HCT116 (cell line): ENCODE measurements around the gene CMC1. TPM values are rescaled to one million over a fixed set of nuclear protein-coding genes. Genes with fewer than 3 reads are reported as not detected.

Experiments
- ATAC-seq: fragments of 200-7000 bp; cut with Tn5 transposase; 2 replicates; pipeline ENCODE4 v1.9.1; 2020; ENCODE audit warnings: mild to moderate bottlenecking, moderate library complexity
- BruUV-seq: library from RNA; stranded (reverse); fragments of 400-500 nt; replicated peaks from 2 replicates; lab custom pipeline; 2021; lab: Mats Ljungman, UMichigan
- CTCF ChIA-PET: fragments of 300-600 bp; sonication (Branson Sonifier 250); formaldehyde crosslinking; loops from one replicate; lab custom pipeline; 2021; ENCODE audit warnings: antibody characterized with exemption; lab: Charles Lee
- POLR2A ChIA-PET: fragments of 300-600, 350-600 bp; sonication (Branson Sonifier 250); formaldehyde crosslinking; loops from one replicate; lab custom pipeline; 2021; ENCODE audit warnings: antibody characterized with exemption; lab: Charles Lee
- RAD21 ChIA-PET, 2 experiments: fragments of 300-600 bp; sonication (Branson Sonifier 250); formaldehyde crosslinking; loops; one replicate each; lab custom pipeline; 2023; ENCODE audit warnings: low total read pairs in 2 of 2; ENCODE audit not compliant: uncharacterized antibody in 2 of 2, unreplicated experiment in 2 of 2, low non-redundant PET in 1 of 2; lab: Charles Lee
- DNase-seq: peaks from one replicate; pipeline ENCODE4 v3.0.0-alpha.2; 2010; ENCODE audit warnings: low read depth, low spot score
- H2AFZ ChIP-seq: fragments of 200-600 bp; shearing (Covaris generic), sonication (generic); 2 replicates; pipeline ENCODE4 v1.6.1; 2017; ENCODE audit warnings: low read depth, mixed run types, mixed read lengths, antibody characterized with exemption, low read length; ENCODE audit not compliant: poor library complexity, severe bottlenecking
- H3K27ac ChIP-seq: 2 replicates; pipeline ENCODE4 v1.5.1; 2012; ENCODE audit warnings: low read depth, low read length
- H3K27me3 ChIP-seq: fragments of 200-600 bp; sonication (generic); 2 replicates; pipeline ENCODE4 v1.6.1; 2016; ENCODE audit warnings: mixed run types, low read length, mixed read lengths; ENCODE audit not compliant: insufficient read depth
- H3K36me3 ChIP-seq, 2 experiments: fragments of 200-500 bp in 1 of 2; fragments of 200-600 bp in 1 of 2; sonication (Bioruptor generic) in 1 of 2; sonication (generic) in 1 of 2; 2 replicates each; pipeline versions ENCODE4 v1.5.1 to v1.6.1; 2014 to 2016; ENCODE audit warnings: low read length in 2 of 2, inconsistent platforms in 1 of 2, mixed read lengths in 1 of 2, mixed run types in 1 of 2; ENCODE audit not compliant: insufficient read depth in 2 of 2, control insufficient read depth in 1 of 2
- H3K4me1 ChIP-seq, 2 experiments: fragments of 200-600 bp in 1 of 2; sonication (generic) in 1 of 2; 2 replicates each; pipeline versions ENCODE4 v1.5.1 to v1.6.1; 2012 to 2017; ENCODE audit warnings: low read length in 2 of 2, inconsistent platforms in 1 of 2, mild to moderate bottlenecking in 1 of 2, mixed read lengths in 1 of 2, mixed run types in 1 of 2, moderate library complexity in 1 of 2; ENCODE audit not compliant: insufficient read depth in 2 of 2, control insufficient read depth in 1 of 2
- H3K4me2 ChIP-seq: fragments of 200-600 bp; sonication (generic); 2 replicates; pipeline ENCODE4 v1.6.1; 2017; ENCODE audit warnings: mixed run types, low read length, mixed read lengths
- H3K4me3 ChIP-seq, 2 experiments: fragments of 200-600 bp in 1 of 2; sonication (generic) in 1 of 2; replicated peaks in 1 of 2; 2 replicates each; pipeline ENCODE4 v1.5.1; 2011 to 2016; ENCODE audit warnings: low read length in 2 of 2, control low read depth in 1 of 2, low read depth in 1 of 2, mild to moderate bottlenecking in 1 of 2, mixed read lengths in 1 of 2, mixed run types in 1 of 2
- H3K79me2 ChIP-seq: fragments of 200-600 bp; sonication (generic); 2 replicates; pipeline ENCODE4 v1.6.1; 2017; ENCODE audit warnings: mild to moderate bottlenecking, mixed run types, low read length, moderate library complexity, mixed read lengths; ENCODE audit not compliant: insufficient read depth
- H3K9ac ChIP-seq: fragments of 200-600 bp; sonication (generic); 2 replicates; pipeline ENCODE4 v1.6.1; 2016; ENCODE audit warnings: low read length, mixed read lengths
- H3K9me2 ChIP-seq: fragments of 200-600 bp; sonication (generic), shearing (Covaris generic); 2 replicates; pipeline ENCODE4 v1.6.1; 2017; ENCODE audit warnings: mixed run types, mild to moderate bottlenecking, moderate library complexity; ENCODE audit not compliant: insufficient read depth
- H3K9me3 ChIP-seq, 2 experiments: fragments of 200-500 bp in 1 of 2; fragments of 200-600 bp in 1 of 2; sonication (Bioruptor generic) in 1 of 2; sonication (generic) in 1 of 2; 2 replicates each; pipeline ENCODE4 v1.6.1; 2014 to 2017; ENCODE audit warnings: low read length in 2 of 2, mixed read lengths in 2 of 2, inconsistent platforms in 1 of 2, low read depth in 1 of 2, mild to moderate bottlenecking in 1 of 2, mixed run types in 1 of 2, moderate library complexity in 1 of 2; ENCODE audit not compliant: control insufficient read depth in 1 of 2, insufficient read depth in 1 of 2
- H4K20me1 ChIP-seq: fragments of 200-600 bp; sonication (generic), shearing (Covaris generic); 2 replicates; pipeline ENCODE4 v1.6.1; 2017; ENCODE audit warnings: mixed run types, mild to moderate bottlenecking, moderate library complexity; ENCODE audit not compliant: insufficient read depth
- CBX3 ChIP-seq: IDR thresholded peaks from 2 replicates; pipeline ENCODE4 v1.6.1; 2012; ENCODE audit warnings: low read depth
- CEBPB ChIP-seq: IDR thresholded peaks from 2 replicates; pipeline ENCODE4 v1.6.1; 2012; ENCODE audit warnings: low read depth
- ELF1 ChIP-seq: IDR thresholded peaks from 2 replicates; pipeline ENCODE4 v1.6.1; 2012; ENCODE audit warnings: low read depth, borderline replicate concordance
- EZH2 ChIP-seq: fragments of 200-600 bp; sonication (generic); IDR thresholded peaks from 2 replicates; pipeline ENCODE4 v1.6.1; 2017; ENCODE audit warnings: antibody characterized with exemption, mixed run types
- FOSL1 ChIP-seq: IDR thresholded peaks from 2 replicates; pipeline ENCODE4 v1.6.1; 2012; ENCODE audit warnings: low read depth
- JUND ChIP-seq: IDR thresholded peaks from 2 replicates; pipeline ENCODE4 v1.6.1; 2012
- POLR2A ChIP-seq: IDR thresholded peaks from 2 replicates; pipeline ENCODE4 v1.7.0; 2011; ENCODE audit warnings: borderline replicate concordance; ENCODE audit not compliant: insufficient read depth, insufficient read length; ENCODE audit errors: extremely low read depth
- POLR2AphosphoS5 ChIP-seq: IDR thresholded peaks from 2 replicates; pipeline ENCODE4 v1.6.1; 2011; ENCODE audit warnings: mild to moderate bottlenecking, low read depth, low read length, moderate library complexity
- RAD21 ChIP-seq: IDR thresholded peaks from 2 replicates; pipeline ENCODE4 v1.6.1; 2012; ENCODE audit warnings: low read depth, mild to moderate bottlenecking
- SIN3A ChIP-seq: IDR thresholded peaks from 2 replicates; pipeline ENCODE4 v1.6.1; 2012; ENCODE audit warnings: low read depth
- SRF ChIP-seq: IDR thresholded peaks from 2 replicates; pipeline ENCODE4 v1.6.1; 2012; ENCODE audit warnings: low read depth
- TCF7L2 ChIP-seq: IDR thresholded peaks from 2 replicates; pipeline ENCODE4 v1.7.0; 2011; ENCODE audit warnings: borderline replicate concordance, inconsistent platforms; ENCODE audit not compliant: insufficient read depth, insufficient read length; ENCODE audit errors: extremely low read depth
- YY1 ChIP-seq: IDR thresholded peaks from 2 replicates; pipeline ENCODE4 v1.6.1; 2011; ENCODE audit warnings: low read length, low read depth, moderate library complexity, mild to moderate bottlenecking; ENCODE audit not compliant: insufficient replicate concordance; ENCODE audit errors: extremely low read depth
- ZFX ChIP-seq: fragments of 450-650 bp; IDR thresholded peaks from 2 replicates; pipeline ENCODE4 v1.6.1; 2017
- intact Hi-C: fragments of 100-400 bp; cut with micrococcal nuclease; formaldehyde crosslinking; loops from 2 replicates; pipeline ENCODE4 v1.10.0; 2022
- total RNA-seq: library from RNA; stranded (reverse); gene quantifications from one replicate; pipeline ENCODE4 v1.2.1, GENCODE V29; 2021; ENCODE audit not compliant: unreplicated experiment
- TF ChIP-seq, protein P1 (sequence below): IDR thresholded peaks from 2 replicates; pipeline ENCODE4 v1.6.1; 2012

Gene CMC1
- total RNA-seq, 1 experiment from 2014 or later, result 29.0 TPM

DNA sequence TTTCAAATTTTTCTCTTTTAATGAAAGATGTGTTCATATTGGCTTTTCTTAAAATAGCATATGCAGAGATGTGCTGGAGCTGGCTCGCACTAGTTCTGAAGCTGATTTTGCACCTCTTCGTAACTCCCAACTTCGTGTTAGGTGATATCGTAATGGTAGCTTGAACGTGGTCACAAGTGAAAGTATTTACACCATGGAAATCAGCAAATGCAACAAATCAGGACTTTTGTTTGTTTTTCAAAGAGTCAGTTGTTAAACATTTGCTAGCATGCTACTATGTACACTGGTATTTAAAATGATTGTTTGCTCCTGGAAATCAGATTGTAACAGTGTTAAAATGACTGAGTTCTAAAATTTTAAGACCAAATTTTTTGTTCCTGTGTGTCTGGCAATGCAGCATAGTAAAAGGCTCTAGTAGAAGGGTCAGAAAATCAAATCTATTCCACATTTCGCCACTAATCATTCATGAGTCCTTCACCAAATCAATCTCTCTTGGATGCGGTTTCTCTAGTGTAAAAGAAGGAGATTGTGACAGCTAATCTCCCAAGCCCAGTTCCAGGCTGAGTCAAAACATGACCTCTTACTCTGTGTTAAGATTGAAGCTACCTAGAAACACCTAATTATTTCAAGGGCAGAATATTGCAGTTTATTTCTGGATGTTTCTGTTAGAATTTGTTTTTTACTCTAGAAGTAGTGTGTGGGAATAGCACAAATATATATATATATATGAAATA, 34.3 kb upstream of the CMC1 start:
- no peaks in the 10 kb centered on the region for H3K36me3 ChIP-seq
- TF ChIP-seq ELF1, result no peak
- TF ChIP-seq POLR2A, result no peak
- no peak for TF ChIP-seq YY1
- no peak for TF ChIP-seq CEBPB
- no peak for TF ChIP-seq POLR2AphosphoS5
- TF ChIP-seq JUND, result no peak
- no peak for TF ChIP-seq SRF
- TF ChIP-seq, protein P1, sequence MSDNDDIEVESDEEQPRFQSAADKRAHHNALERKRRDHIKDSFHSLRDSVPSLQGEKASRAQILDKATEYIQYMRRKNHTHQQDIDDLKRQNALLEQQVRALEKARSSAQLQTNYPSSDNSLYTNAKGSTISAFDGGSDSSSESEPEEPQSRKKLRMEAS, result no peak
- no peak for TF ChIP-seq FOSL1
- TF ChIP-seq RAD21, result no peak
- no peak for TF ChIP-seq EZH2
- TF ChIP-seq TCF7L2, result no peak
- no peak for TF ChIP-seq CBX3
- no peak for TF ChIP-seq ZFX
- no peak for TF ChIP-seq SIN3A
- TF ChIP-seq, all 23 proteins: peak for 0
- intact Hi-C loops, result no loop called here
- Histone ChIP-seq H2AFZ (no peak overlapping the region), H3K27me3 (no peaks in the 10 kb centered on the region), H3K79me2 (no peaks in the 10 kb centered on the region), H3K27ac (no peak overlapping the region), H3K4me3 (no peak overlapping the region), H4K20me1 (no peaks in the 10 kb centered on the region), H3K9me3 (no peaks in the 10 kb centered on the region), H3K9ac (no peak overlapping the region), H3K4me2 (no peak overlapping the region), H3K9me2 (no peaks in the 10 kb centered on the region), H3K4me1 (no peaks in the 10 kb centered on the region)
- no TSS peak for BruUV-seq
- DNase-seq, result no peak
- ChIA-PET POLR2A (no interaction called here), RAD21 (no interaction called here), CTCF (no interaction called here)
- no peak for ATAC-seq
